HG03097 (cell line): Measurements from ENCODE around the gene EPHA2.

ENCODE experiments used
- ATAC-seq: cut with Tn5 transposase; IDR thresholded peaks from one replicate; pipeline ENCODE4 v1.9.1; 2021; ENCODE audit not compliant: unreplicated experiment, low FRiP score

The EPHA2 gene

DNA sequence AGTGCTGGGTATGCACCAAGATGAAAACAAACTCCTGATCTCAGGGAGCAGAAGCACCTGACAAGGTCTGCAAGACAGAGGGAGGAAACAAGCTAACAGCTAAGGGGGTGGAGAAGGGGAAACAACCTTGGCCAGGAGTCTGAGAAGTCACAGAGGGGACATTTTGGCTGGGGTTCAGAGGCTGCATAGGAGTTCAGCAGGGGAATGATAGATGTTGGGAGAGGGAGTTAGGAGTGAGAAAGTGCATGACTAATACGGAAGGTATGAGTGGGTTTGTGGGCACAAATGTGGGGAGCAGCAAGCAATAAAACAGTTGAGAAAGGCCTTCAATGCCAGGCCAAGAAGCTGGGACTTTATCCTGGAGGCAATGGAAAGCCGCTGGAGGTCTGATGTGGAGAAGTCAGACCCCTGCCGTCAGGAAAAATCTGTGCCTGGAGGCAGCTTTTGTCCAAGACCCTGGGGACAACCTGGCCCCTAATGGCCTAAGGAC lies 16.4 kb downstream of the EPHA2 start:
- no peak for ATAC-seq

DNA sequence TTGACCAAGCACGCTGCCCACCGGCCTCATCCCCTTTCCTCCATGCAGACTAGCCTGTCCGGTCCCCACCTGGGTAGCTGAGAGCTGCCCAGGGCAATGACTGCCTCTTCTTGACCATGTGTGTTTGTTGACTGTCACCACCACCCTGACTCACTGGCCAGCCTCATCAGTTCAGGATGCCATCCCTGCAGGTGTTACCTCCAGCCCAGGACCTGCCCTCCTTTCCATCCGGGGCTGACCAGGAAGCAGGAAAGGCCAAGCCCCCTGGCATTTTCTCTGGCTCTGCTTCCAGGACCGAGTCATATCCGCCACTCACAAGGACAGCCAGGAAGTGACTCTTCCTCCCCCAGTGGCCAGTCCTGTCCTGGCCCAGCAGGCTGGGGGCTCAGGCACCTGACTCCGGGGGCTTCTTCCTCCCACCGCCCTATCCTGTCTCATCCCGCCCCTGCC lies 17.1 kb downstream of the EPHA2 start:
- ATAC-seq, result no peak

DNA sequence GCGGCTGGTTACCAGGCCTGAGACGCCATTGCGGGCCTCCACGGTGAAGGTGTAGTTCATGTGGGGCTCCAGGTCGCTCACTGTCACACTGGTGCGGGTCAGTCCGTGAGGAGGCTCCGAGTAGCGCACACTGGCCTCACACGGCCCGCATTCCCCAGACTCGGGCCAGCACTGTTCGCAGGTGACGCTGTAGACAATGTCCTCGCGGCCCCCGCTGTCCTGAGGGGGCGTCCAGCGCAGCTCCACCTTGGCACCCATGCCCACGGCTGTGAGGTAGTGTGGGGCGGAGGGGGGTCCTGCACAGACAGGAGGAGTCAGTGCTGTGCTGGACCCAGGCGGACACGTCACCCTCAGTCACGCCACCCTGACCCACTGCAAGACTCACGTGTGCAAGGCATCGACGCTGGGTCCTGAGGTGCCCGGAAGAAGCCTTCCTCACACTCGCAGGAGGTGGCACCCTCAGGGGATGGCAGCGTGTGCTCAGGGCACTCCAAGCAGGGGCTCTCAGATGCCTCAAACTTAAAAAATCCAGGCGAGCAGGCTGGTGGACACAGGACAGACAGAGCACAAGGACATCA lies 17.9 kb downstream of the EPHA2 start:
- no peak for ATAC-seq

DNA sequence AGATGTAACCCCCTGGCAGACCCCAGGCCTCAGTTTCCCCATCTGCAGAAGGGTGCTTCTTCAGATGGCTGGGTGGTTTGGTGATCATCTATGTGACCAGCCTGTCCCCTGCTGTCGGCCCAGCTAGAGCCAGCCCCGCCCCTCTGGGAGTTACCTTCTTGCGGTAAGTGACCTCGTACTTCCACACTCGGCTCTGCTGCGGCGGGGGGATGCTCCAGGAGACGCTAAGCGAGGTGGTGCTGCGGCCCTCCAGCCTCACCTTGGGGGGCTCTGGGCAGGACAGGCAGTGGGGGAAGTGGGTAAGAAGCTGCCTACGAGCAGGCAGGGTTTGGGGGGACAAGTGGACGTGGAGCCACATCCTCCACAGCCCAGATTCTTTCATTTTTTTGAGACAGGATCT lies 20.4 kb downstream of the EPHA2 start:
- no peak for ATAC-seq

DNA sequence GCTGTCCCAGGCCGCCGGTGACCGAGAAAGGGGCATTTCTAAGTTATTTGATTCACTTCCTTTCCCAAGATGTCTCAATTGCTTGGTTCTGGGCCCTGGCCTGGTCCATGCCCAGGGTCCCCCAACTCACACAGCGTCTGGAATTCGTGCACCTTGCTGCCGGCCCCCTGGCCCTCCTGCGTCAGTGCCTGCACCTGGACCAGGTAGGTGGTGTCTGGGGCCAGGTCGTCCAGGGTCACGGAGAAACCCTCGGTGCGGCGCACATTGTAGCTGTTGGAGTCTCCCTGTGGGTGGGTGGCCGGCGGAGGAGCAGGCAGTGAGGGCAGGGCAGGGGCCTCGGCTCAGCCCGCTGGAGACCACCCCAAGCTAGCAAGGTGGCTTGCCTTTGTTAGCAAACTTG lies 21.0 kb downstream of the EPHA2 start:
- ATAC-seq, result no peak

DNA sequence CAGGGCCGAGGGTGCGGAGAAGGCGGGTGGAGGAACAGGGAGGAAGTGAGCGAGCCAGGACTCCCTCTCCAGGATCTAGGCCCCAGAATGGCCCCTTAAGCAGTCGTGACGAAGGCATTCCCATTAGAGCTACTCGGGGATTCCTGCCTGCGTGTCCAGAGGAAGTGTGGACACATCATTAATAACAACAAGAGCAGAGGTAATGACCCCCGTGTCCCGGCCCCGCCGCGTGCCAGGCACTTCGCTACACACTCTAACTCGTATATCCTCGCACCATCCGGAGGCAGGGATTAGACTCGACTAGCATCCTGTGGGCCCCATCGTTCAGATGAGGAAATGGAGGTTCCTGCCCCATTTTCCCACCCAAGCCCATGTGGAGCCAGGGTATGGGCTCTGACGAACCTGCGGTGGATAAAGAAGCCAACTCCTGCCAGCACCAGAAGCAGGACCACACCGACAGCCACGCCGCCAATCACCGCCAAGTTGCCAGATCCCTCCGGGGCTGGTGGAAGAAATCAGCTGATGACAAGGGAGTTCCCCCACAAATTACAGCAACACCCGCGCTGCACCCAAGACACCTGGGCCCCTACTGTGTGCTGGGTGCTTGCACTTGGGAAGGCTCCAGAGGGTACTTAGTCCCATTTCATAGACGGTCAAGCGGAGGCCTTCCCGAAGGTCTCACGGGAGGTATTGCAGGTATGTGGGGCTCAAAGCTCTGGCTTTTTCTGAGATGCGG lies 21.6 kb downstream of the EPHA2 start:
- ATAC-seq, result no peak

DNA sequence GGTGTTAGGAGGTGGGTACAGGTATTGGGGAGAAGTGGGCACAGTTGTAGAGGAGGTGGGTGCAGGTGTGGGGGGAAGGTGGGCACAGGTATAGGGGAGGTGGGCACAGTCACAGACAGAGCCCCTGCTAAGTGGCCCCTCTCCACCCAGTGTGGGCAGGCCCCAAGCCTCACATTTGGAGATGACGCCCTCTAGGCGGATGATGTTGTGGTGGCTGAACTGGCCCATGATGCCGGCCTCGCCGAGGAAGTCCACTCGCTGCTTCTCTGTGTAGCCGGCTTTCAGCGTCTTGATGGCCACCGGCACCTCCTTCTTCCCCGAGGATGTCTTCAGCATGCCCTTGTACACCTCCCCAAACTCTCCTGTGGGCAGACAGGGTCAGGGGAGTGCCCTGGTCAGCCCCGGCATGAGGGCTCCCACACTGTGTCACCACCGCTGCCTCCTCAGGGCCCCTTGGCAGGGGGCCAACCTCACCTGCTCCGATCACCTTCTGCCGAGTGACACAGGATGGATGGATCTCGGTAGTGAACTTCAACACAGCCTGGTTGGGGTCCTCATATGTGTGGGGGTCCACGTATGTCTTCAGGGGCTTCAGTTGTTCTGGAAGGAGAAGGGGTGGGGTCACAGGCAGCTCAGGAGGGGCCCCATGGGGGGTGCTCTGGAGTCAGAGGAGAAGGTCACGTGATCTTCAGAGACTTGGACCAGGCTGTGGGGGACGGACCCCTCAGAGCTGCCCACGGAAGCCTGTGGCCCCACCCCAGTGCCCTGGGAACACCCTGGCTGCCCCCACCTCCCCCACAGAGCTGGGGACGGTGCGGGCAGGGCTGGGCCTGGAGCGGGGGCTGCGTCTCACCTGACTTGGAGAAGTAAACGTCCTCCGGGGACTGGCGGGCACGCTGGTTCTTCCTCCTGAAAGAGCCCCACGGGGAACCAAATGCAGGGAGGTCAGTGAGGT lies 22.6 kb downstream of the EPHA2 start:
- no peak for ATAC-seq

DNA sequence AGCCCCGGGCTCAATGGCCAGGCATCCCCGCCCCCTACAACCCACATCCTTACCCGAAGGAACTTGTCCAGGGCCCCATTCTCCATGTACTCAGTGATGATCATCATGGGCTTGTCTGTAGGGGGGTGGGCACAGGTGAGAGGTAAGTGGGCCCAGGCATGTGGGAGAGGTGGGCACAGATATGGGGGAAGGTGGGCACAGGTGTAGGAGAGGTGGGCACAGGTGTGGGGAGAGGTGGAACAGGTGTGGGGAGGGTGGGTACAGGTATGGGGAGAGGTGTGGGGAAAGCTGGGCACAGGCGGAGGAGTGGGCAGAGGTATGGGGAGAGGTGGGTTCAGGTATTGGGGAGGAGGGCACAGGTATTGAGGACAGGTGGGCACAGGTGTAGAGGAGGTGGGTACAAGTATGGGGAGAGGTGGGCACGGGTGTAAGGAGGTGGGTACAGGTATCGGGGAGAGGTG lies 23.5 kb downstream of the EPHA2 start:
- no peak for ATAC-seq

DNA sequence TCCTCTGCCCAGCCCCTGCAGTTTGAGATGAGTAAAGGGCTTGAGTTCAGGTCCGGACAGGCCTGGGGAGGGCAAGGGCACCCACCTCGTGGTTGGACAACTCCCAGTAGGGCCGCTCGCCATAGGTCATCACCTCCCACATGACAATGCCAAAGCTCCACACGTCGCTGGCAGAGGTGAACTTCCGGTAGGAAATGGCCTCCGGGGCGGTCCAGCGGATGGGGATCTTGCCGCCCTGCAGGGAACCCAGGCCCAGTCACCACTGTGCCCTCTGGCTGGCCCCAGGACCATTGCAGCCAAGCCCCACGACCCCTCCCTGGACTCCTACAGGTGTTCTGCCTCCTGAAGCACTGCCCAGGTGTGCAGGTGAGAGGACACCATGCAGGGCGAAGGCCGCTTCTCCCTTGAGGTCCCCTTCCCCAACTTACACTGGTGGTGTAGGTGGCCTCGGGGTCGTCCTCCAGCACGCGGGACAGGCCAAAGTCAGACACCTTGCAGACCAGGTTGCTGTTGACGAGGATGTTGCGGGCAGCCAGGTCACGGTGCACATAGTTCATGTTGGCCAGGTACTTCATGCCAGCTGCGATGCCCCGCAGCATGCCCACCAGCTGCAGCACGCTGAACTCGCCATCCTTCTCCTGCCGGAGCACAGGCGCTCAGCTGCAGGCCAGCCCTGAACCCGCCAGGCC lies 24.1 kb downstream of the EPHA2 start:
- ATAC-seq, result no peak

DNA sequence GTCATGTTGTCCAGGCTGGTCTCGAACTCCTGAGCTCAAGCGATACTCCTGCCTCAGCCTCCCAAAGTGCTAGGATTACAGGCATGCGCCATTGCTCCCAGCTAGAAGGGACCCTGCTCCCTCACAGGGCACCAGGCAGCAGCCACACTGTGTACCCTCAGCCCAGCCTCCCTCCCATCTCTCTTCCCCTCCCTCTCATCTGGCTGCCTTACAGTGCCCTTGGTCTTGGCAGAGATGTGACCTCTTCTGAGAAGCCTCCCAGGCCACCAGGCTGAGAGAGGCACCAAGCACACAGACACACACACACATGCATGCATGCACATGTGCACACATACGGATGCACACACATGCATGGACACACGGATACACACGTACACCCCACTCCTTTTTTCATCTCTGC lies 25.0 kb downstream of the EPHA2 start:
- ATAC-seq, result no peak

DNA sequence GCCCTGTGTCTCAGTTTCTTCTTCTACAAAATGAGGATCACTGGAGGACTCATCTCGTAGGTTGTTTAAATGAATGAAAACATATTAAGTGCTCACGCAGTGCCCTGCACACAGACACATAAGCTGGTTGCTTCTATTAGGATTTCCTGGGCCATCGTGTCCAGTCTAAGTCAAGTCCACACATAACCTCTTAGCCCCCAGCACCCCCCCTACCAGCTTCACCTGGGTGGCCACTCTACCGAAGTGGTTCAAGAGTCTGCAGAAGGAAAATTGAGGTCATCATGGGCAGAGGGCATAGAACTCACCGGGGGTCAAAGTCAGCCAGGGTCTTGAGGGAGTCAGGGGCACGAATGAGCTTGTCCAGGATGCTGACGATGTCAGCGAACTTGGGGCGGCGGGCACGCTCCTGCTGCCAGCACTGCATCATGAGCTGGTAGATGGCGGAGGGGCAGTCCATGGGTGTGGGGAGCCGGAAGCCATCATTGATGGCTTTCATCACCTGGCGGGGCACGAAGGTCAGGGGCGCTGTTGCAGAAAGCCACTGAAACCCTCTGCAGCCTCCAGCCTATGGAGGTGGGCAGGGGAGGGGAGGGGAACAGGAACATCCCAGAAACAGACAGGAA lies 25.8 kb downstream of the EPHA2 start:
- ATAC-seq, result no peak

DNA sequence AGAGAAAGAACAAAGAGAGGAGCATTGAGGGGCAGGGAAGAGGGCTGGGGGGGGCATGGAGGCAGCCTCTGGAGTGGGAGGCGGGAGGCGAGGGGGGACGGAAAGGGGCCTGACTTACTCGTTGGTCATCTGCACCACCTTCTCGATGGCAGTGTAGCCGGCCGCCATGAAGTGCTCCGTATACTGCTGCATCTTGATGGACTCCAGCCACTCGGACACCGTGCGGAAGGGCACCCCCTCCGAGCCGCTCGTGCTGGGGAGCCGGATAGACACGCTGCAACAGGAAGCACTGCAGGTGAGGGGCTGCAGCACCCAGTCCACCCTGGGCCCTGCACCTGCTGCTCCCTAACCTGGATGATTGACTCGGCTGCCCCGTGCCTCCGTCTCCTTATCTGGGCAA lies 26.6 kb downstream of the EPHA2 start:
- no peak for ATAC-seq

DNA sequence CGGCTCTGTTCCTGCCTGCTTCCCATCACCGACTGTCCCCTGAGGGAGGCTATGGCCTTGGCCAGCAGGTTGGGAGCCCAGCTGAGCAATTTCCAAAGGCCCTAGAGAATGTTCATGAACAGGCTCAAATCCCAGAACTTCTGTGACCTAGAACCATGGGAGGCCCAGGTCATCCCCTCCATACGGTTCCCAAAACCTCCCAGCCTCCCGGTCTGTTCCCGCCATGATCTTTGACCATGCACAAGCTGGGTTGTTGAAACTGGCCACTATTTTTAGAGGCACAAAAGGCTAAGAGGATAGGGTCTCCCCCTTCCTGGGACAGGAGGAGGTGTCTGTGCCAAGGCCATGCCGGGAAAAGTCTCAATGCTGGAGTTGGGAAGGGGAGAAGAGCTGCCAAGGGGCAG lies 27.5 kb downstream of the EPHA2 start:
- ATAC-seq, result no peak

DNA sequence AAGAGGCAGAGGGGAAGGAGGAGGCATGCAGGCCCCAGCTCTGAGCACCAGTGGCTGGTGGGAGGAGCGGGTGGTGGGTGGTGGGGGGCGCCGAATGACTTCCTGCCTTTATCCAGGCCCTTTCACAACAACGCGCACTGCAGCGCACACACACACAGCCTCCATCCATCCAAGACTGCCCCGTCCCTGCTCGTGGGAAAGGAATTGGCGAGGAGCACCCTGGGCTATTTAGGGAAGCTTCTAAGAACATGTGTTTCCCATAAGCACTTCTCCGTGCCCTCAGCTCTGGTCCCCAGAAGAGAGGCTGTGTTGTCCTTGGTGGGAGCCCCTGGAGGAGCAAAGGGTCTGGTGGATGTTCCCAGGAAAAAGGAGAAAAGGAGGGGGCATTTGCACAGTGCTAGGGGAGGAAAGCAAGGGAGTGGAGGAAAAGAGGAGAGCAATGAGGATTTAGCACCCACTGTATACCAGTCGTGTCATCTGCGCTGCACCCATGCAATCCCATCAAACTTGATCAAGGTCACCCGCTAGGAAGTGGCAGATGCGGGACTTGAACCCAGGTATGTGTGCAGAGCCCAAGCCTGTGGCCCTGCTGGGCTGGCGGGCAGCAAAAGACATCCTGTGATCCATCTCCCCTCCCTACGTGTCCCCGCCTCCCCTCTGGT lies 28.1 kb downstream of the EPHA2 start:
- ATAC-seq, result no peak

DNA sequence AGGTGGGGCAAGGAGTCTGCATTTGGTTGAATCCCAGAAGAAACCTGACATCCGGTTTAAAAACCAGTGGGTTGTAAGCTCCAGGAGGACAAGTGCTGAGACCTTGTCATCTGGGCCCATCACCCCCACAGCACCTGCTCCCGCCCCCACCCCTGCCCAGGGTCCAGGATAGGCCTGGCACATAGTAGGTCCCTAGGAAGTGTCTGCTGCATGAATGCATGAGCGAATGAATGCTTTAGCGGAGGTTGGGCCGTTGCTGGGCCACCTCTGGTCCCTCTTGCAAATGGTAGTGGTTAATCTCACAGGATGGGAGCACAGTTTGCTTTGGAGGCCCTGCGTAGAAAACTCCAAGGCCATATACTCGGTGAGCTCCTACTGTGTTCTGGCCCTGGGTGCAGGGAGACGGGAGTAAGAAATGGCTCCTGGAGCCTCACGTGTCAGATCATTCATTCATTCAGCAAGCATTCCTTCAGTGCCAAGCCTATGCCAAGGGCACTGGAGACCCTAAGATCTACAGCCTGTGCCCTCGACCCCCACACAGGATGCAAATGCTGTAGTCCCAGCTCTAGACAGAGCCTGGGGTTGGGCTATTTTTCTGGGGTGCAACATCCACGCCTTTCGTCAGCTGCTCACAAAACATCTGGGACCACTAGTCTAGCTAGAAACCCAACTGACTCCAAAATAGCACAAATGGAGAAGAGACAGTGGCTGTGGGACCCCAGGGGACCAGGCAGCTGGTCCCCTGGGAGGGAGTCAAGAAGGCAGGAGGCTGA lies 28.9 kb downstream of the EPHA2 start:
- ATAC-seq, result no peak

DNA sequence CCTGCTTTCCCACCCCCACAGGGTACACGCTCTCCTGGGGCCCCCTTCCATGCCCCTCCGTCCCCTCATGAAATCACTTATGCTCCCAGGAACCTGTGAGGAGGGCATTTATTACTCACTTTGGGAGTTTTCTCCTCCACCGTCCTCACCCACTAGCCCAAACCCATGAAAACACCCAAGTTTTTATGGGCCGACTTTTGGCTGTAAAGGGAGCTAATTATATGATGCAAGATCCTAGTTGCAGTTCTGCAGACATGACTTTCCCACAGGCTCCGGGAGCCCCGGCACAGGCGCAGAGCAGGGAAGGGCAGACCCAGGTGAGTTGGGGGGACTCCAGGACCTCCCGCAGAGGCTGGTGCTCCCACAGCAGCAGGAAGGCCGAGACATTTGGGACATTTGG lies 29.7 kb downstream of the EPHA2 start:
- no peak for ATAC-seq

DNA sequence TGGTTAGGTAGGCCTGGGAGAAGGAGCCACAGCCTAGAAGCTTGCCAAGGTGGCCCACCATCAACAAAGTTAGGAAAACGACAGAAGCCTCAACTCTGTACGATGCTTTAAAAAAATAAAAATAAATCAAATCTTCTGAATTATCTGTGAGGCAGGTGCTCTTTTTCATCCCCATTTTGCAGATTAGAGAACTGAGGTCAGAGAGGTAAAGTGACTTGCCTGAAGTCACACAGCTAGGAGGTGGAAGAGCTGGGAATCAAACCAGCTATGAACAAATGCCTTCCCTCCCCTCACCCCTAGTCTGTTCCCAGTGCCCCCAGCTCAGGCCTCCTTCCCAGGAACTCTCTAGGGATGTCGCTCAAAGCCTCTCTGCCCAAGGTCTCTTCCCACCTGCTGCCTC lies 30.4 kb downstream of the EPHA2 start:
- ATAC-seq, result no peak

DNA sequence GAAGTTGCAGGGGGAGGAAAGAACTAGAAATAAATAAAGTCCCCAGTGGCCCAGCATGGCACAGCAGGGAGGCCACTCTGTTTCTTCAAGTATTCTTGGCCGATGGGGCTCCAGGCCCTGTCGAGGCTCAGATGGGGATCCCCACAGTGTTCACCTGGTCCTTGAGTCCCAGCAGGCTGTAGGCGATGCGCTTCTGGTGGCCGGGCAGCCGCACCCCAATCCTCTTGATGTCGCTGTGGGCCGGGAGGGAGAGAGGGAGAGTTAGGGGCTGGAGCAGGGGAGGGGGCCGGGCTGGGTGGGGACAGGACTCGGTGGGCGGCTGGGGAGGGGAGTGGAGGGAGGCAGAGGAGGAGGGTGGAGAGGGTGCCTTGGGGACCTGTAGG lies 30.8 kb downstream of the EPHA2 start:
- ATAC-seq, result no peak
